ENCODE measurements around the gene ID3. TPM values are rescaled to one million over a fixed set of nuclear protein-coding genes. Genes with fewer than 3 reads are reported as not detected.

The ID3 gene
- total RNA-seq, 1 donor from 2014 or later: 86.9 TPM

DNA sequence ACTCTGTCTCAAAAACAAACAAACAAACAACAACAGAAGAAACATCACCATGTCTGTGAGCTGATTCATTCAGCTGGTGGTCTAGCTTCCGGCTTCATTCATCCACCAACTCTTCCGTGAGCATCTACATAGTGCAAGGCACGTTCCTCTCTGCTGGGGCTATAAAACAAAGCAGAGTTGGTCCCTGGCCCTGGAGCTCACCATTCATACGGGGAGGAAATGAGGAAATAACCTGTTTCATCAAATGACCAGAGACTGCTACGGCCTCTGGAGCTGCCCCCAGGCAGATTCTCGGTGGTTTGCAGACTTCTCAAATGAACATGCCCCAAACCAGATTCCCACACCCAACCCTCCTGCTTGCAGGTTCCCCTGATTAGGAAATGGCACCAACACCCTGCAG is 41.0 kb upstream of the ID3 start:
- H3K4me1 Mint-ChIP-seq (ENCODE audit: unreplicated experiment): peaks cover 24% of the 10 kb centered on the region
- TF ChIP-seq CTCF (IDR thresholded peaks at IDR 0.05): no peak
- no peaks in the 10 kb centered on the region for H3K27me3 Mint-ChIP-seq (ENCODE audit: unreplicated experiment)
- no peaks in the 10 kb centered on the region for H3K9me3 Mint-ChIP-seq (ENCODE audit: unreplicated experiment)
- no peak overlapping the region for H3K27ac Mint-ChIP-seq (ENCODE audit: unreplicated experiment)
- DNase-seq (ENCODE audit: extremely low spot score, unreplicated experiment): no peak
- H3K36me3 Mint-ChIP-seq (ENCODE audit: unreplicated experiment): no peaks in the 10 kb centered on the region
- no peak overlapping the region for H3K4me3 Mint-ChIP-seq (ENCODE audit: unreplicated experiment)

GRCh38 chr1:23599125-23599524 is 39.8 kb upstream of the ID3 start:
- Mint-ChIP-seq H3K9me3 (ENCODE audit: unreplicated experiment) (no peaks in the 10 kb centered on the region), H3K27ac (ENCODE audit: unreplicated experiment) (no peak overlapping the region), H3K4me1 (ENCODE audit: unreplicated experiment) (peaks cover 24% of the 10 kb centered on the region), H3K27me3 (ENCODE audit: unreplicated experiment) (no peaks in the 10 kb centered on the region), H3K4me3 (ENCODE audit: unreplicated experiment) (no peak overlapping the region), H3K36me3 (ENCODE audit: unreplicated experiment) (no peaks in the 10 kb centered on the region)
- no peak for TF ChIP-seq CTCF (IDR thresholded peaks at IDR 0.05)
- DNase-seq (ENCODE audit: extremely low spot score, unreplicated experiment): no peak

DNA sequence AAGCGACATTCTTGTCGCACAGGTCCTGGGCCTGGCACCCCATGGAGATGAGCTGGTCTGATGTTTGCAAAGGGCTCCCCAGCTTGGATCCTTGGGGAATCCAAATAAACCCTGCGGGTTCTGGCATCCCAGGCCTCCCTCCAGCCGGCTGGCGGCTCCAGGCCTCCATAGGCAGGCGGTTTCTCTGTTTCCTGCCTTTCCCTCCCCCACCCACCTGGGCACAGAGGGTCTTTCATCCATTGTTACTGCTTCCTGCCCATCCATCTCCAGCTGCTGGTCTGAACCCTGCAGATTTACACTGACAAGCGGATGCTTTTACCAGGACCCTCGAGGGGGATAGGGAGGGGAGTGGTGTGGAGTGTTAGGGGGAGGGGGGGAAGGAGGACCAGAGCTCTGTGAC is 39.1 kb upstream of the ID3 start:
- Mint-ChIP-seq H3K36me3 (ENCODE audit: unreplicated experiment) (no peaks in the 10 kb centered on the region), H3K4me1 (ENCODE audit: unreplicated experiment) (peaks cover 26% of the 10 kb centered on the region), H3K27ac (ENCODE audit: unreplicated experiment) (no peak overlapping the region), H3K27me3 (ENCODE audit: unreplicated experiment) (no peaks in the 10 kb centered on the region), H3K9me3 (ENCODE audit: unreplicated experiment) (no peaks in the 10 kb centered on the region), H3K4me3 (ENCODE audit: unreplicated experiment) (no peak overlapping the region)
- DNase-seq (ENCODE audit: extremely low spot score, unreplicated experiment): no peak
- TF ChIP-seq CTCF (IDR thresholded peaks at IDR 0.05): no peak

DNA sequence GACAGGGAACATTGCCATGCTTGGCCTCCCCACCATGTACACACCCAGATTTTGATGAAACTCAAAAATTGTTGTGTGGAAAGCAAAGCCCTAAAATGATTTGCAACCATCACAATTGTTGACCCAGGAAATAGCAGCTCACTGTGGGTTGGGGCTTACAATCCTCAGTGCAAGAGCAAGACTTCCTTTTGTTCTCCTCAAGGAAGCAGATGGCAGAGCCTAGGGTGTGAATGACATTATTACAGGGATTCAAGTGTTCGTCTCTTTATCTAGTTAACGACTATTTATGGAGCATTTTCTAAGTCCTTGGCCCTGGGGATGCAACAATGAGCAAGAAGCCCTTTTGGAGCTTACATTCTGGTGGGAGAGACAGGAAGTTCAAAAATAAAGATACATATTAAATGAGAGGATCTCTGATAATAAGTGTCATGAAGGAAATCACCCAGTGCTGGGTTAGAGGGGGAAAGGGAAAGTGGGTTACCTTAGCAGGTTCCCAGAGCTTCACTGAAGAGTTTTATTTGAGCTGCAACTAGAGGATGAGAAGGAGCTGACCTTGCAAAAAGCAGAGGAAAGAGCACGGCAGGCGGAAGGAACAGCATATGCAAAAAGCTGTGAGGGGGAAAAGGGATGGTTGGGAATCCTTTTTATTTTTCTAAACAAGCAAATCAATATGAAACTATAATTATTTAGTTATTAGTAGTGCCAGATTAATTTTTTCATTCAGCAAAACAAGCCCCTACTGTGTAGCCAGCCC is 38.5 kb upstream of the ID3 start:
- H3K9me3 Mint-ChIP-seq (ENCODE audit: unreplicated experiment): no peaks in the 10 kb centered on the region
- no peak for DNase-seq (ENCODE audit: extremely low spot score, unreplicated experiment)
- TF ChIP-seq CTCF (IDR thresholded peaks at IDR 0.05): no peak
- H3K27ac Mint-ChIP-seq (ENCODE audit: unreplicated experiment): peak overlapping the region; percentile 25
- no peaks in the 10 kb centered on the region for H3K27me3 Mint-ChIP-seq (ENCODE audit: unreplicated experiment)
- H3K36me3 Mint-ChIP-seq (ENCODE audit: unreplicated experiment): no peaks in the 10 kb centered on the region
- no peak overlapping the region for H3K4me3 Mint-ChIP-seq (ENCODE audit: unreplicated experiment)
- peaks cover 28% of the 10 kb centered on the region for H3K4me1 Mint-ChIP-seq (ENCODE audit: unreplicated experiment)

DNA sequence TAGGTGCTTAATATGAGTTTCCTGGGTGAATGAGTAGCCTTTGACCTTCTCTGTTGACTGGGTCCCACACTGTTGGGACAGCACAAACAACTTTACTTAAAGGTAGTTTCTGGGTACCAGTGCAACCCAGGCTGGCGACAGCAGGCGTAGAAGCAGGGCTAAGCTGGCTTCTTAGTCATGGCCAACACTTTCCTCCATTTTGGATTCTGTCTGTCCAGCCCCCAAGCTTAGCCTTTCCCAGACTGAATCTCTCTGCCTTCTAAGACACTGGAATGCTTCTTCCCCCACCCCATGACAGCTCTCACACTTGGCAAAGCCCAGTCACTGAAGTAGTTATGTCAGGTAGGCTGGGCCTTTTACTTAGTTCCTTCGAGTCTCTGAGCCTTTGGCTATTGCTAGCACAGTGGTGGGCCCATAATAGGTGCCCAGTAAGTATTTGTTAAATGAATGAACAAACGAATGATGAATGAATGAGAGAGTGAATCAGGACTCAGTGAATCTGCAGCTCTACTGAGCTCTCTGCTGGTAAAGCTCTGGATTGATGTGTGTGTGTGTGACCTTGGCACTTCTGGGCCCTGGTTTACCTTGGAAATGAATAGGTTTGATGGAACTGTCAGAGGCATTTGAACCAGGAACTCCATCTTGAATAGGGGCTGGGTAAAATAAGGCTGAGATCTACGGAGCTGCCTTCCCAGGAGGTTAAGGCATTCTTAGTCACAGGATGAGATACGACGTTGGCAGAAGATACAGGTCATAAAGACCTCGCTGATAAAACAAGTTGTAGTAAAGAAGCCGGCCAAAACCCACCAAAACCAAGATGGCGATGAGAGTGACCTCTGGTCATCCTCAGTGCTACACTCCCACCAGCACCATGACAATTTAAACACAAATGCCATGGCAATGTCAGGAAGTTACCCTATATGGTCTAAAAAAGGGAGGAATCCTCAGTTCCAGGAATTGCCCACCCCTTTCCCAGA is 37.4 kb upstream of the ID3 start:
- Mint-ChIP-seq H3K9me3 (ENCODE audit: unreplicated experiment) (no peaks in the 10 kb centered on the region), H3K27ac (ENCODE audit: unreplicated experiment) (no peak overlapping the region), H3K4me3 (ENCODE audit: unreplicated experiment) (no peak overlapping the region), H3K4me1 (ENCODE audit: unreplicated experiment) (peaks cover 29% of the 10 kb centered on the region), H3K27me3 (ENCODE audit: unreplicated experiment) (no peaks in the 10 kb centered on the region), H3K36me3 (ENCODE audit: unreplicated experiment) (no peaks in the 10 kb centered on the region)
- no peak for DNase-seq (ENCODE audit: extremely low spot score, unreplicated experiment)
- no peak for TF ChIP-seq CTCF (IDR thresholded peaks at IDR 0.05)
